A204.1 (cell line): Measurements from ENCODE around the gene TBC1D16.

Experiments used
- FAIRE-seq: peaks from 2 replicates; lab custom pipeline; 2012; peaks lifted over from hg19 to GRCh38; lab: Jason Lieb, UNC

The TBC1D16 gene

DNA sequence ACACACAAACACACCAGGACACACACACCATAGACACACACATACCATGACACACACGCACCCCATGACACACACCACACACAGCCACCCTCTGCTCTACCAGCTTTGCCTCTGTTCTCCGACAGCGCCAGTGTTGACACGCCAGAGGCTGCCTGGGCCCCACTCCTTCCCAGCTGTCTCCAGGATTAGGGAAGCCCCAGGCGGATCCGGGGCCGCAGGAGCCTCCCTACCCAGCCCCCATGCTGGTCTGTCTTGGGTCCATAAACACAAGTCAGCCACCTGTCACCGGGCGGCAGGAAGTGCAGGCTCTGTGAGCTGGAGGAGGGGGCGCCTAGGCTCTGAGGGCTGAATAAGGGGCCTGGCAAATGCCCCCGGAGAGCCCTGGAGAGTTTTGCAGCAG, 10.5 kb downstream of the TBC1D16 start:
- no peak for FAIRE-seq

DNA sequence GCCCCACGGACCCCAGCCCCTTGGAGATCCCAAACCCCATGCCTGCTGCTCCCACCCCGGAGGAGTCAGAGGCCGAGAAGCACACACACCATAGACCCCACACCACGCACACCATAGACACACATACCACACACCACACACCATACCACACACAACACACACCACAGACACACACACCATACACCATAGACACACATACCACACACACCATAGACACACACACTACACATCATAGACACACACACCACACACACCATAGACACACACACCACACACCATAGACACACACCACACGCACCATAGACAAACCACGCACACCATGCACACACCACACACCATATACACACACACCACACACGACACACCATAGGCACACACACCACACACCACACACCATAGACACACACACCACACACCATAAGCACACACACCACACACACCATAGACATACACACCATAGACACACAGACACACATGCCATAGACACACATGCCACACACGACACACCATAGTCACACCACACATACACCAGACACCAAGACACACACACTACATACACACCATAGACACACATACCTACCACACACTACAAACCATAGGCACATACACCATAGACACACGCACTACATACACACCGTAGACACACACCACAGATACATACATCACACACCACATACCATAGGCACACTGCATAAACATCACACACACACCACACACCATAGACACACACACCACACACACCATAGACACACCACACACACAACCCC, 11.3 kb downstream of the TBC1D16 start:
- no peak for FAIRE-seq

DNA sequence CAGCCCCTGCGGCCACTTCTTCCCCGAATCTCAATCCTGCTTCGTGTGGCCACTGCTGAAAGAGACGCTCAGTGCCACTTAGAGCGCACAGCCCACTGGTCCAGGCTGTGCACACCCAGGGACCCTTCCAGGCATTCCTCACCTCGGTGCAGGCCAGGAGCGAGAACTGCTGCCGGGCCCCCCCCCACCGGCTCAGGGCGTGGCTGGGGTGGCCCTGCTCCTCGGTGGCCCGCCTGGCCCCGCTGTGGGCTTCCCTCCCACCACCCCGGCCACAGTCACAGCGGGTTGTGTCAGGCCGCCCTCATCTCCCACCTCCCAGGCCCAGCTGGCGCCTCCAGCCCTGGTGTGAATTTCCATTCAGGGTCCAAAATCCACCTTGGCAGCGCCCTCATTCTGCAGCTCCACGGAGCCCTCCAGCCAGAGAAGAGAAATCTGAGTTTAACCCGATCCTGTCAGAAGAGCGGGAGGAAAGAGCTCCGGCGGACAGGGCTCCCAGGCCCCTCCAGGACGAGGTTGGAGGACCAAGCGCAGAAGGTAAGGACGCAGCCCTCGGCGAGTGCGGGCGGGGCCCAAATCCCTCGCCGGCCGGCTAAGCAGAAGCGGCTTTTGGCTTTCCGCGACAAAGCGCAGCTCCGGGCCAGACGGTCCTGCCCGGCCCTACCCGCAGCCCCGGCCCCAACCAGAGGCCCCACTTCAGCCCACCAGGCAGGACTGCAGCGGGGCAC, 12.0 kb downstream of the TBC1D16 start:
- FAIRE-seq, result no peak

DNA sequence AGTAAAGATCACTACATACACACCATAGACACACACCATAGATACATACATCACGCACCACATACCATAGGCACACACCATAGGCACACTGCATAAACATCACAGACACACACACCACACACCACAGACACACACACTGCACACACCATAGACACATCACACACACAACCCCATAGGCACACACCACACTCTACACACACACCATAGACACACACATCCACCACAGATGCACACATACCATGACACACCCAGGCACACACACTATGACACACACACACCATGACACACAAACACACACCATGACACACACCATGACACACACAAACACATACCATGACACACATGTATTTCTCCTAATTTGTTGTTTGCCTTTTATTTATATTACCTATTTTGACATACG, 14.1 kb downstream of the TBC1D16 start:
- no peak for FAIRE-seq

DNA sequence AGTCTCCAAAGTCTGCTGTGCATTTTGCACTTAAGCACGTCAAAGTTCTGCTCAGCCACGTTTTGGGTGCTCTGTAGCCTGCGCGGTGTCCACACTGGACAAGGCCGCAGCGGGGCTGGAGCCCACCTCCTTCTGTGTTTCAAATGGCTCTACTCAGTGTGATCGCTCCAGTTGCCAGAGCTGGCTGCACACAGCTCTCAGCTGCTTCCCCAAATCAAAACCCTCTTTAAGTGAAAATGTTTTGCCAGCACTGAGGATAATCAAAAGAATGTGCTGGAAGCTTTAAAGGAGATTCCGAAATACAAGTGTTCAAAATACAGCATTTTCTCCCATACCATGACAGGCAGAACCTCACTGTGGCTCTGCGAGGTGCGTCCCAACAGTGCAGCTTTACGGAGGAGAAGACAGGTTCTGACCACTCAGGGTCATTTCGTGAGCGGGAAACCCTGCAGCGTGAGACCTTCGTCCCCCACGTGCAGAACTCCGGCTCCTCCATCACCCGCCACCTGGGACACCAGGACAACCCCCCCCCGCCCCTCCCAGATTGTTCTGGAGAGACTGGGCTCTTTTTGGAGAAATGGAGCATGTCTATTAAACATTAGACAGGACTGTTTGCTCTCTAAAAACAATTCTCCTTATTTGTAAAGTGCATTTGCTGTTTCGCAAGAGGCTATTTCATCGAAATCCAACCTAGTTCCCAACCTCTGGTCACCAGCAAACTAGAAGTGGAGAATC, 16.6 kb downstream of the TBC1D16 start:
- no peak for FAIRE-seq

DNA sequence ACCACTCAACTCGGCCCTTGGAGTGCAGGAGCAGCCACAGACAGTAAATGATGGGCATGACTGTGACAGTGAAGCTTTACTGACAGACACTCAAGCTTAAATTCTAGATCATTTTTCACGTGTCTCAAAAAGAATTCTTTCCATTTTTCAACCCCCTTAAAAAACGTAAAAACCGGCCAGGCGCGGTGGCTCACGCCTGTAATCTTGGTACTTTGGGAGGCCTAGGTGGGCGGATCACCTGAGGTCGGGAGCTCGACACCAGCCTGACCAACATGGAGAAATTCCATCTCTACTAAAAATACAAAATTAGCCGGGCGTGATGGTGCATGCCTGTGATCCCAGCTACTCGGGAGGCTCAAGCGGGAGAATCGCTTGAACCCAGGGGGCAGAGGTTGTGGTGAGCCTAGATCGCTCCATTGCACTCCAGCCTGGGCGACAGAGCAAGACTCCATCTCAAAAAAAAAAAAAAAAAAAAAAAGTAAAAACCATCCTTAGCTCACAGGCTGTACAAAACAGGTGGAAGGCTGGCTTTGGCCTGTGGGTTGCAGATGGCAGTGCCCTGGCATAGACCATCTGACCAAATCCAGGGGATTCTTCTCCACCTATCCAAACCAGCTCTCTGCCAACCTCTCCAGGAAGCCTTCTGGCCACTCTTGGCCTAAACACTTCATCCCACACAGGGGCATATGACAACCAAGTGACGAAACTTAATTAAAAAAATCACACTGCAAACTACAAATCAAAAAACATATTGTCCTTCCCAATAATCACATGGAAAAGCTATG, 18.3 kb downstream of the TBC1D16 start:
- no peak for FAIRE-seq

DNA sequence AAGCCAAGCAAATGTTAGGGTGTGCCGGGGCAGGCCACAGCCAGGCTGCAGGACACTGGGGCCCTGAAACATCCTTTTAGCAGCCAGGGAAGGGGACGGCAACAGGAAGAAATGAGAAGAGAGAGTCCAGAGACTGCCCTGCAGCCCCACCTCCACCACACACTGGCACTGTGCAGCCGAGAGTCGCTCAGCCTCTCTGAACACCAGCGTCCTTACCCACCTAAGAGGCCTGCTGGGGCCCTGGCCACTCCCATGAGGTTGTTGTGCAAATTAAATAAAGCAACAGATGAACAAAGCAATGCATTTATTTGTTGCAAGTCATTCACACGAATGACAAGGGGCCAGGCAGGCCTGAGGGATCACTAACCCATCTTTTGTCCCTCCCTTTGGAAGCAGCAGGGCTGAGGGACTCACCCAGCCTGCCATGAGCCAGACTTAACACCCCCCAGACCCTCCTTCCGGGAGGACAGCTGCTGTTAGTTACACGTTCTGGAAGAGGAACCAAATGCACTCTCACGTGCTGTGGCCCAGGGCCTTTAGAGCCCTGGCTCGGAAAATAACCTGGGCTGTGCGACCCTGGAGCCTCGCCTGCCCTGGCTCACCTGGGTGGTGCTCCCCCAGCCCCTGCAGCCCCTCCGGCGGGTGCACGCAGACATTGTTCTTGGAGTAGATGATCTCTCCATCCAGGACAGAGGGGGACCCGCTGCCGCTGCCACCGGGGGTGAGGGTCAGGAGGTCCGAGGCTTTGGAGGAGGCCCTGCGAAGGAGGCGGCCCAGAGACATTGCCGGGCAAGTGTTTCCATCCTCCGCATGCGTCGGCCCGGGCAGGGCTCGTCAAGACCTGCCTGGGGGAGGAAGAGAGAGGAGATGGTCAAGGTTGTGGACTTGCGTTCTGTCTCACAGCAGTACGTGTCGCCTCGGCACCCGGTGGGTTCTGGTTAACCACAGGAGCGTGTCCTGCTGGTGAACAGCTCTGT, 22.6 kb downstream of the TBC1D16 start:
- FAIRE-seq, result no peak

DNA sequence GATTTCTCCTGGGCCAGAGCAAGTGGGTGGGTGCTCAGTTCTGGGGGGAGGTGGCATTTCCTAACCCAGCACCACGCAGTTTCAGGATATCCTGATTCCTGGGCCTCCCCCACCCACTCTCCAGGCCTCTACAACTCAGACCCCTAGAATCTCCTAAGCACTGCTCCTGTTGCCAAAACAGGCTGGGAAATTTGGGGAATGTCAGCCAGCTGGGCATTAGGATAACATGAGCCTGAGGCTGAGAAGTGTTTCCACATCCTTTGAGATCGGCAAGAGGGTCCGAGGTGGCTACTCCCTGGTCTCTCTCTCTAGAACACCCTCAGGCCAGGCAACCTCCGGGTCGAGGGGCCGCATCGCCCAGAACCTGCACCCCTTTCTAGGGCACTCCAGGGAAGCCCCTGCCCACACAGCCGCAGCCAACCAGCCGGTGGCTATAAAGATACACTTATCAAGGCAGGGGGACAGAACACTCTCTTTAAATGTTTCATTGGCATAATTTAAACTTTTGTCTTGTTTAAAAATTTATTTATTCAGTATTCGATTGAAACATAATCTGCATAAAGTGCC, 23.6 kb downstream of the TBC1D16 start:
- no peak for FAIRE-seq

DNA sequence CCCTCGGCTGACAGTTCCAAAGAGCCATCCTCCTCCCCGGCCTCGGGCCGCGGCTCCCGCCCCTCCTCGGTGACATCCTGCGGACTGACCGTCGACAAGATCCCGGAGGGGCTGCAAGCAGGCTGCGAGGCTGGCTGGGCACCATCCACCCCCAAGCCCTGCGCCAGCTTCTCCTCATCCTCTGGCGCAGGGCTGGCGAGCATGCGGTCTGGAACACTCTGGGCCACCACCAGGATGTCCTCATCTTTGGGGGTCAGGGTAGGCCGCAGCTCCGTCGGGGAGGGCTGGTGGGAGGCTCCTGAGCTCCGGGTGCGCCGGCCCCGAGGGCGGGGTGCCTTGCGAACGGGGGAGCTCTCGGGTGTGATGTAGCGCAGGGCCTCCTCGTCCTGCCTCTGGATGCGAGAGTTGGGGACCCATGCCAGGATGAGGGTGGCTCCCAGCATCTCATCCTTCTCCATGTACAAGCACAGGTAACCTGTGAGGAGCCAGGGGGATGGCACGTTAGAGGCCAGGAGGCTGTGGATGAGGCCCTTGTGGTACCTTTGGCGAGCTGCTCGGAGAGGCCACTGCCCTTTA, 25.3 kb downstream of the TBC1D16 start:
- FAIRE-seq, result no peak

DNA sequence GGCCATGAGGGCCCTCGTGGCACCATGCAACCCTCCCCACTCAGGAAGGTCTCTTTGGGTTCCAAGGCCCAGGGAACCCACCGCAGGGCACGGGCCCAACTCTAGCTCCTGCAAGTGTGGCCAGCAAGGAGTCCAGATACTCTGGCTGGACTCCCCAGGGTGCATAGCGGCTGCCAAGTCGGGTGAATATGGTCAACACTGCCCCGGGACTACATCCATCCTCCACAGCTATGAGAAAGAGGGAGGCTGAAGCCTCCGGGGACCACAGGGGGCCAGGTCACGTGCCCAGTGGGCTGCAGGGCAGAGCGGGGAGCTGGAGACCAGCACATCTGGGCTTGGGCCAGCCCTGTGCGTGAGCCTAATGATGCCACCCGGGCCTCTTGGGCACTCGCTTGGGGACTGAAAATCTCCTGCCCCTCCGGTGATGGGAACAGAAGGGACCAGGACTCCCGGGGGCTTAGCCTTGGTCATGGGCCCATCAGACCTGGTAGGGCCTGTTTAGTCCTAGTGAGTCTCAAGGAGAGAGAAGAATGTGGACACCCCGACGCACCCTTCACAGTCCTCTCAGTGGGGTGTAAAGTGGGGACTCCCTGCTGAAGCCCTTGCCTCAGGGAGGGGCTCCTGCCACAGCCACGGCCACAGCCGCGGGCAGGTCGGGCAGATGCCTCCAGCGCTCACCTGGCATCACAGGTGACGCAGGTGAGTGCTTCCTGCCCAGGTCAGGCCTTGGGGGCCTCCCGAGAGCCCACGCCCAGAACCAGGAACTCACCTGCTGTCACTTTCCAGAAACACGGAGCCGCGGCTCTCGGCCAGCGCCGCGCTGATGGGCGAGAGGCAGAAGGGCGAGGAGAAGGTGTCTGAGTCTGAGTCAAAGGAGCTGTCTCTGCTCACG, 26.0 kb downstream of the TBC1D16 start:
- FAIRE-seq, result no peak

DNA sequence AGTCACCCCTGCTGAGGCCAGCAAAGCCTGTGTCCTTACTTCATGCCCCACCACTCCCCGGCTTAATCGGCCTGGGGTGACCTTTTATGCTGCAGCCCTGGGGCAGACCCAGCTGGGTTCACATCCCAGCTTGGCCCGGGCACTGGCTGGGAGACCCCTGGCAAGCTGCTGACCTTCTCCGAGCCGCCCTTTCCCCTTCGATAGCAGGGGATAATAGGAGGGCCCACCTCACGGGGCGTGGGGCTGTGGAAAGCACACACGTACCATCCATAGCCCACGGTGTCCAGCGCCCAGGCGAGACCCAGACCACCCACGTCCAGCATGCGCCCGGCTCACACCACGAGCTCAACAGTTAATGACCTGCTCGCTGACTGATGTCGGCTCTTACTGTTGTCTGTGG, 26.8 kb downstream of the TBC1D16 start:
- no peak for FAIRE-seq

DNA sequence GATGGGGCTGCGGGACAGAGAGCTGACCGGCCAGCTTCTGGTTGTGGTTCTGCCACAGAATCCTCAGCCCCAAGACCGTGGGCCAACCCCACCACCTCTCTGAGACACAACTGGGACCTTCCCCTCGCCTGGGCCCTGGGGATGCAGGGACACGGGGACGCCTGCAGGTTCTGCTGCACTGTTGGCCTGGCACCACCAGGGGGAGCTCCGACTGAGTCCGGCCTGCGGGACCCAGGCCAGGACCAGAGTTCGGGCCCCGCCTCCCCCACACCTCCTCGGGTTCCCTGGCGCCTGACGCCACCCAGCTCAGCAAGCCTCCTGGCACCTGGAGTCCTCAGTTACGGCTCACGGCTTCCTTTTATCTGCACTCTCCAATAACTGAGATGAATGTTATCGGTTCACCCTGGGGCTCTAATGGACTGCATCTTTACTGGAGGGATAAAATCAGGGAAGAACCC, 27.3 kb downstream of the TBC1D16 start:
- FAIRE-seq, result no peak

DNA sequence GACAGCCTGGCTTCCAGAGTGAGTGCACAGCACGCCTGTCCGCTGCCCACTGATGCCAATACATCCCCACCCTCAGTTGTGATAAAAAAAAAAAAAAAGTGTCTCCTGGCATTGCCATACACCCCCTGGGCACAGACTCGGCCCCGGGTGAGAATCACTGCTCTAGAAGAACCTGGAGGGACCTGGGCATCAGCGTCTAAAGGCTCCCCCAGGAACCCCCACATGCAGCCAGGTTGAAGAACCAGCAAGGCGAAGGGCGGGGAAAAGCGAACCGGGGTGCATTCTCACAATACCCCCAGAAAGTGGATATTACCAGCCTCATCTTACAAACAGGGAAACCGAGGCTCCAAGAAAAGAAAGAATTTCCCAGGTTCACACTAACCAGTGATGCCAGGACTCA, 27.7 kb downstream of the TBC1D16 start:
- FAIRE-seq, result no peak

DNA sequence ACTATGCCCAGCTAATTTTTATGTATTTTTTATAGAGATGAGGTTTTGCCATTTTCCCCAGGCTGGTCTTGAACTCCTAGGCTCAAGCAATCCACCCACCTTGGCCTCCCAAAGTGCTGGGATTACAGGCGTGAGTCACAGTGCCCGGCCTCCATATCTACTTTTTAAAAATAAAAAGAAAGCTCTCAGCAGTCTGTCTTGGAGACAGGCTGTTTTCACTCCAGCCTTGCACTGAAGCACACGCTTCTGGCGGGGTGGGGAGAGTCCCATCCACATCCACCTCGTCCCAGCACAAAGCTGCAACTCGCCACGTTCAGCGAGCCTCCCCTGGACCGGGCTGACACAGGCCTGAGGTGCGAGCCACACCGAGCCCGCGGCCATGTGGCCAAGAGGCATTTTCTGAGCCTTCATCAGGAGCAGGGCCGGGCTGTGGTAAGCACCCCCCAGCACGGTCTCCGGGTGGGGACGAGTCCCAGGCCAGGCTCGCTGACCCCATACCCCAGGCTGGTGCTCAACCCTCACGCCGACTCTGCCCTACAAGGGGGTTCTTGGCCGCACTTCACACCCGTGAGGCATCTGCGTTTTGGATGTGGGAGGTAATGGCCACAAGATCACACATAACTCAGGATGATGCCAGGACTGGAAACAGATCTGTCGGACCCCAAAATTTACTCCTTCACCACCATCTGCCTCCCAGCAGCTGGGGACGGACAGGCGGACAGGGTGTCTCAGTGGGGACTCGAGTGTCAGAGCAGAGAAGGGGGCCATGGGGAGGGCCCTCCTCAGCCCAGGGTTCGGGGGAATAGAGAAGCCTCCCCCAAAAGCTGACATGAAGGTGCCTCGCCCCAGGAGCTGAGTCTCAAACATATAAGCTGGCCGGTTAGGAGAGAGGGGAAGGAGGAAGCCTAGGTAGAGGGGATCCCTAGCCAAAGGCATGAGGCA, 28.6 kb downstream of the TBC1D16 start:
- no peak for FAIRE-seq

DNA sequence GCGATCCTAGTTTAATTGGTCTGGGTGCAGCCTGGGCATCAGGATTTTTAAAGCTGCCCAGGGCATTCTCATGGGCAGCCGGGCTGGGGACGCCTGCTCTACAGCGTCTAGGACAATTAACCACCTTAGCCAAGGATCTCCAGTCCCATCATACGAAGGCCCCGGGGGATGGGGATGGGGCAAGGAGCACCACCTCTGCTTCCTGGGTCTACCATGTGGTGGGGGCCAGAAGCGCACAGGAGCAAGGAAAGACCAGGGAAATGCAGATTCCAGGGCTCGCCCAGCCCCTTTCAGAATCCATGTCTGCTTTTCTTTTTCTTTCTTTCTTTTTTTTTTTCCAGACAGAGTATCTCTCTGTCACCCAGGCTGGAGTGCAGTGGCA, 29.3 kb downstream of the TBC1D16 start:
- no peak for FAIRE-seq

DNA sequence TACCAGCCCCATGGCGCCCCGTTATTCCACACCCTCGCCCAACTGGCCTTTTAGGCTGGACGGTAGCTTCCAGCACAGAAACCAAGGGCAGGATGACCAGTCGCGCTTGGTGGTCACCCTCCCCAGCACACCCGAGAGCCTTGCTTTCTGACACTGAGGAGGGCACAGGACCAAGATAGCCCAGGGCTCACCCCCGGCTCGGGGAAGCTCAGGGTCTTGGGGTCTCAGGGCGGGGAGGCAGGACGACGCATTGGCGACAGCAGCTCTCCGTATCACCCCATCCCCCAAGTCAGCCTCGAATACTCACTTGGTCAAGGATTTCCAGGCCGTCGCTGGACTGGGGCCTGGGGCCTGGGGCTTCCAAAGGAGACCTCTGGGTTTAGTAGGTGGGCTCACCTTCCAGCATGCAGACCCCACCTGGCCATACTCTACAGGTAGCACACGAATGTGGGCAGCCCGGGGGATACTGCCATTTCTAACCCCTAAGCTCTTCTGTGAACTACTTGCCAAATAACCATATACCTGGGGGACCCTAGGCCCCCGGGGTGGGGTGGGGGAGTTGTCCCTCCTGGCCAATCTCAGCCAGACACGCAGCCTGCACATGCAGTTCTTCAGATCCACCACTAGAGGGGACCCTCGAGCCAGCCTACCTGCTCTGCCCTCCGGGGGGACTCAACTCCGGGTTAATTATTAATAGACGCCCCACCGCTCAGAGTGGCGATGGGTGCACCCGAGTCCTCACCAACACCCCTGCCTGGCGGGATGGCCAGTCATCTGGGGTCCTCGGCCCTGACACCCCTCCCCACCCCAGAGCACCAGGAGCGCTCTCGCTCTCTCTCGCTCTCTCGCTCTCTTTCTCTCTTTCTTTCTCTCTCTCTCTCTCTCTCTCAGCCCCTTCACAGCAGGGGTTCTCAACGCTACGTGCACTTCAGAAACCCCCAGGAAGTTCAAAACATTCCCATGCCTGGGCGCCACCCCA, 30.0 kb downstream of the TBC1D16 start:
- no peak for FAIRE-seq

DNA sequence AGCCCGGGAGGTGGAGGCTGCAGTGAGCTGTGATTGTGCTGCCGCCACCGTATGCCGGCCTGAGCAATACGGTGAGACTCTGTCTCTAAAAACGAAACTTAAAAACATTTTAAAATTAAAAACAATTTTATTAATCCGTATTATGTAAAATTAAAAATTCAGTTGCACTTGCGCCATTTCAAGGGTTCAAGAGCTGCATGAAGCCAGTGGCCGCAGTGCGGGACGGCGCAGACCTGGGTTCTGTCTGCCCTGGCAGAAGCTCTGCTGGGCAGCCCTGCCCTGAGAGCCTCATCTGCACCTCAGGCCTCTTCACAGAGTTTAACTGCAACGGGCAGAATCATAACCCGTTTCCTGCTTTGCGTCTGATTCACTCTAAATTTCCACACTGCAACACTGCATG, 31.7 kb downstream of the TBC1D16 start:
- FAIRE-seq, result no peak
